Stimulated activated CD4-positive, alpha-beta T cell treated with anti-CD3 and anti-CD28 coated beads, Interleukin-2, amount 100 ng/mL, for 48 hours (primary cell): ENCODE measurements around the gene POLR3GL.

Experiments used
- DNase-seq, 2 donors: peaks; one replicate each; pipeline ENCODE4 v3.0.0-alpha.2; 2020

The POLR3GL gene

GRCh38 chr1:145951526-145951925 is 13.0 kb upstream of the POLR3GL start:
- DNase-seq = no peak

- no peak for DNase-seq
Observed at GRCh38 chr1:145952903-145953302, 11.6 kb upstream of the POLR3GL start.

- no peak for DNase-seq
Observed at GRCh38 chr1:145953861-145954260, 10.6 kb upstream of the POLR3GL start.

GRCh38 chr1:145955436-145955835 is 9.1 kb upstream of the POLR3GL start:
- no peak for DNase-seq

GRCh38 chr1:145956361-145956760 is 8.1 kb upstream of the POLR3GL start:
- DNase-seq = no peak

GRCh38 chr1:145956781-145957442 is 7.6 kb upstream of the POLR3GL start:
- DNase-seq = no peak

- DNase-seq = peak; percentile 89 to 91
Observed at GRCh38 chr1:145957443-145958319, 6.8 kb upstream of the POLR3GL start, which contains the start of gene LIX1L. Gene LIX1L, minus strand, starts transcription at chr1:145958017. Its CDS starts 90 bp downstream, at chr1:145957927.

- no peak for DNase-seq
Observed at GRCh38 chr1:145958734-145959133, 5.8 kb upstream of the POLR3GL start.

- DNase-seq = no peak
Observed at GRCh38 chr1:145959333-145959732, 5.2 kb upstream of the POLR3GL start.

GRCh38 chr1:145959957-145960467 is 4.5 kb upstream of the POLR3GL start:
- DNase-seq = no peak

GRCh38 chr1:145960468-145961108 is 3.9 kb upstream of the POLR3GL start:
- no peak for DNase-seq

- no peak for DNase-seq
Observed at GRCh38 chr1:145961109-145961424, 3.4 kb upstream of the POLR3GL start.

- peak in 1 of 2 donors; percentile 52 for DNase-seq
Observed at GRCh38 chr1:145961425-145962156, 2.9 kb upstream of the POLR3GL start.

GRCh38 chr1:145962157-145963102 is 2.1 kb upstream of the POLR3GL start:
- DNase-seq = no peak

- DNase-seq = no peak
Observed at GRCh38 chr1:145963265-145964019, 1.0 kb upstream of the POLR3GL start.

- no peak for DNase-seq
Observed at GRCh38 chr1:145965119-145965744, 742 bp downstream of the POLR3GL start.

- DNase-seq = no peak
Observed at GRCh38 chr1:145967288-145967687, 2.8 kb downstream of the POLR3GL start.

- no peak for DNase-seq
Observed at GRCh38 chr1:145972580-145972979, 8.1 kb downstream of the POLR3GL start.

GRCh38 chr1:145974721-145975120 is 10.2 kb downstream of the POLR3GL start:
- no peak for DNase-seq

- no peak for DNase-seq
Observed at GRCh38 chr1:145975216-145975615, 10.7 kb downstream of the POLR3GL start.
